HG03378 (cell line): ENCODE data around the gene PAGR1.
"Not testable (repeated sequence)": the region's sequence is repeated elsewhere in the genome, so short reads cannot be mapped to it uniquely, and the experiment has no call there.

Experiments
- ATAC-seq: cut with Tn5 transposase; IDR thresholded peaks from one replicate; pipeline ENCODE4 v1.9.1; 2021; ENCODE audit warnings: mild to moderate bottlenecking, moderate library complexity; ENCODE audit not compliant: unreplicated experiment

PAGR1 gene

GRCh38 chr16:29791845-29792807 is 23.8 kb upstream of the PAGR1 start:
- ATAC-seq = no peak

GRCh38 chr16:29793153-29793552 is 22.8 kb upstream of the PAGR1 start:
- ATAC-seq = not testable (repeated sequence)

- ATAC-seq = no peak
These were observed 21.7 kb upstream of the PAGR1 start for GRCh38 chr16:29794231-29794710.

- no peak for ATAC-seq
These were observed 13.5 kb upstream of the PAGR1 start for GRCh38 chr16:29802416-29802935.

GRCh38 chr16:29804020-29804419 is 11.9 kb upstream of the PAGR1 start:
- ATAC-seq = no peak

- ATAC-seq = no peak
These were observed 11.3 kb upstream of the PAGR1 start for GRCh38 chr16:29804455-29805231.

- ATAC-seq = peak; percentile 39
These were observed 10.5 kb upstream of the PAGR1 start for GRCh38 chr16:29805232-29806098.

GRCh38 chr16:29806099-29806579 is 9.8 kb upstream of the PAGR1 start, which contains the start of gene MAZ:
TSS of gene MAZ (plus strand) at chr16:29806529. CDS start at chr16:29806702, 173 bp downstream.
- no peak for ATAC-seq

GRCh38 chr16:29806641-29807425 is 9.1 kb upstream of the PAGR1 start:
- no peak for ATAC-seq

GRCh38 chr16:29807426-29808218 is 8.3 kb upstream of the PAGR1 start:
- ATAC-seq = no peak

- ATAC-seq = no peak
These were observed 7.6 kb upstream of the PAGR1 start for GRCh38 chr16:29808219-29808900.

GRCh38 chr16:29809031-29809747 is 6.8 kb upstream of the PAGR1 start:
- no peak for ATAC-seq

GRCh38 chr16:29809850-29810698 is 5.9 kb upstream of the PAGR1 start:
- ATAC-seq = no peak

GRCh38 chr16:29810699-29811169 is 5.2 kb upstream of the PAGR1 start:
- ATAC-seq = no peak

GRCh38 chr16:29811170-29811895 is 4.6 kb upstream of the PAGR1 start:
- ATAC-seq = no peak
